GM13976 (cell line): ENCODE results near the gene ALAS1.

Experiments used
- DNase-seq: peaks from one replicate; pipeline ENCODE4 v3.0.0; 2012; ENCODE audit warnings: low spot score
- in situ Hi-C: fragments of 300-500 bp; cut with MboI; formaldehyde crosslinking; loops from one replicate; pipeline ENCODE4 v1.12.0; 2022; ENCODE audit warnings: low sequenced_read_pairs, mixed read lengths, inconsistent platforms; ENCODE audit not compliant: unreplicated experiment
- TF ChIP-seq, protein P1 (sequence below): IDR thresholded peaks from 2 replicates; pipeline ENCODE4 v1.5.1; 2012; ENCODE audit warnings: borderline replicate concordance, mild to moderate bottlenecking; ENCODE audit not compliant: insufficient read depth; ENCODE audit errors: extremely low read depth, missing control alignments, control extremely low read depth

The ALAS1 gene

DNA sequence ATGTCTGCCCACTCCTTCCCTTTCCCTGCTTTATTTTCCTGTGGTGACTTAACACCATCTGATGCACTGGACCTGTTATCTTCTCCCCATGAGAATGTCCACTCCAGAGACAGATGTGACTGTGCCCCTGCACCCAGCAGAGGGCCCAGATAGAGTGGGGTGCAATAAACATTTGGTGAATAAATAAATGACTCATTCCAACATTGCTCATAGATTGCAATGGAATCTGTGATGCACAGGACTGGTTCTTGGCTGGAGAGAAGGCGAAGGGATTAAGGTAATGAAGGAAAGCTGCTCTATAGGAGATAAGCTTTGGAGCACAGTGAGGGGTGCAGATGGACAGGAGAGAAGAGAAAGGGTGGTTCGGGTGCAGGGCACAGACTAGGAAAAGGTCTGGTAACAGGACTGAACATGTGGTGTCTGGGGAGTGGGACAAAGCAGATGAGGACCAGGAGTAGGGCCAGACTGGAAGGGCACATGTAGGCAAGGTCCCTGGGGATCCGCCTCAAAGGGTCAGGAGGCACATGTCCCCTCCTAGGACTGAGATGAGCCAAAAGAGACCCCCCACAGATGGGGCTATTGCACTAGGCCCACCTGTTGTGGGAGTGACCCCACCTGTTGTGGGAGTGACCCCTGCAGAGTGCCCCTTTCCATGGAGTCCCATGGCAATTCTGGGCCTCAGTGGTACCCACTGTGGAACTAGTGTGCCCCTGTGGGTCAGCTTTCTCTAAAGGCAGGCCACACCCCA is 26.3 kb upstream of the ALAS1 start:
- in situ Hi-C loops: no loop called here
- DNase-seq: no peak

DNA sequence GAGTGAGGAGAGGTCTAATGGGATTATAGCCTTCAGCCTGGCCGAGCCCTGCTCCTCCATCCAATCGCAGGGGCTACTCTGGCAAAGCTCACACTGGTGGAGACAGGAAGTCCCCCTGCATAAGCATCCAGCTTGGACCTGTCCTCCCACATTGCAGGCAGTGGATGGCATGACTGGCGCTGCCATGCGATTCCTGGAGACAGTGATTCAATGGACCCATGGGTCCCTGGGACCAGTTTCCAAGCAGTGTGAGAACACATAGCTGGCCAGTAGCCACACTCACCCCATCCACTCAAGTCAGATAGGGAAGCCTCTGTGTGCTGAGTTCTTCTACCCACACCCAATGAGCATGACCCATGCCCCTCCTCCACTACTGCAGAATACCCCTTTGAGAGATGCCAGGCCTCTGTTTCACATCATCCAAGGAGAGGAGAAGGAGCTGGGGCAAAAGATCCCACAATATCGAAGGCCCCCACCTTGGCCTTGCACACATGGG is 25.6 kb upstream of the ALAS1 start:
- in situ Hi-C loops: no loop called here

More for the DNA sequence above, 26.3 kb upstream of the ALAS1 start:
- TF ChIP-seq, protein P1, sequence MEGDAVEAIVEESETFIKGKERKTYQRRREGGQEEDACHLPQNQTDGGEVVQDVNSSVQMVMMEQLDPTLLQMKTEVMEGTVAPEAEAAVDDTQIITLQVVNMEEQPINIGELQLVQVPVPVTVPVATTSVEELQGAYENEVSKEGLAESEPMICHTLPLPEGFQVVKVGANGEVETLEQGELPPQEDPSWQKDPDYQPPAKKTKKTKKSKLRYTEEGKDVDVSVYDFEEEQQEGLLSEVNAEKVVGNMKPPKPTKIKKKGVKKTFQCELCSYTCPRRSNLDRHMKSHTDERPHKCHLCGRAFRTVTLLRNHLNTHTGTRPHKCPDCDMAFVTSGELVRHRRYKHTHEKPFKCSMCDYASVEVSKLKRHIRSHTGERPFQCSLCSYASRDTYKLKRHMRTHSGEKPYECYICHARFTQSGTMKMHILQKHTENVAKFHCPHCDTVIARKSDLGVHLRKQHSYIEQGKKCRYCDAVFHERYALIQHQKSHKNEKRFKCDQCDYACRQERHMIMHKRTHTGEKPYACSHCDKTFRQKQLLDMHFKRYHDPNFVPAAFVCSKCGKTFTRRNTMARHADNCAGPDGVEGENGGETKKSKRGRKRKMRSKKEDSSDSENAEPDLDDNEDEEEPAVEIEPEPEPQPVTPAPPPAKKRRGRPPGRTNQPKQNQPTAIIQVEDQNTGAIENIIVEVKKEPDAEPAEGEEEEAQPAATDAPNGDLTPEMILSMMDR: no peak

DNA sequence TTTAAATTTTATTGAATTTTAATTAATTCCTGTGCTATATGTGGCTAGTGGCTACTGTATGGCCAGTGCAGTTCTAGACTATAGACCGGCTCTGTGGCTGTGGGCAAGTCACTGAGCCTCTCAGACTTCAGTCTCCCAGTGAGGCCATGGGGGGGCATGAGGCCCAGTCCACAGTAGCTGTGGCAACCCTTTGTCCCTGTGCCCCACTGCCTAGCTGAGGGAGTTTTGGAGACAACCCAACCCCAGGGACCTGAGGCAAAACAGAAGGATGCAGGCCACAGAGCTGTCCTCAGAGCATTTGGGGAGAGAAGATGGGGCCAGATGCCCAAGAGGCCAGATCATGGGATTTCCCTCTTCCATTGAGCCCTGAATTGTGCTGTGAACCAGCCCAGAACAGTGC is 24.9 kb upstream of the ALAS1 start:
- TF ChIP-seq, protein P1: no peak
- DNase-seq: no peak
- in situ Hi-C loops: no loop called here

More for the DNA sequence above, 25.6 kb upstream of the ALAS1 start:
- DNase-seq: no peak
- TF ChIP-seq, protein P1: no peak

DNA sequence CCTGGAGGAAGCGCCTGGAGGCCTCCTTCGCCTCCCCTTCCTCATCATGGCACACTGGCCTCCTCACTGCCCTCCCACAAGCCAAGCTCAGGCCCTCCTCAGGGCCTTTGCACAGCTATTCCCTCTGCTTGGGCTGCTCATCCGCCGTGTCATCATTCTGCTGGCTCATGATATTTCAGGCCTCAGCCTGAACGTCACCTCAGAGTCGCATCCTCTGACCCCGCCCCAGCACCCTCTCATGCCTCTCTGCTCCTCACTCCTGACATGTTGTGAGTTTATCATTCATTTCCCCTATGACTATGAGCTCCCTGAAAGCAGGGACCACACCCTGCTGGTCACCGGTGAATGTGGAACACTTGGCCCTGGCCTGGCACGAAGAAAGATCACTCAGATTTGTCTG is 23.1 kb upstream of the ALAS1 start:
- TF ChIP-seq, protein P1: no peak
- in situ Hi-C loops: no loop called here
- no peak for DNase-seq

DNA sequence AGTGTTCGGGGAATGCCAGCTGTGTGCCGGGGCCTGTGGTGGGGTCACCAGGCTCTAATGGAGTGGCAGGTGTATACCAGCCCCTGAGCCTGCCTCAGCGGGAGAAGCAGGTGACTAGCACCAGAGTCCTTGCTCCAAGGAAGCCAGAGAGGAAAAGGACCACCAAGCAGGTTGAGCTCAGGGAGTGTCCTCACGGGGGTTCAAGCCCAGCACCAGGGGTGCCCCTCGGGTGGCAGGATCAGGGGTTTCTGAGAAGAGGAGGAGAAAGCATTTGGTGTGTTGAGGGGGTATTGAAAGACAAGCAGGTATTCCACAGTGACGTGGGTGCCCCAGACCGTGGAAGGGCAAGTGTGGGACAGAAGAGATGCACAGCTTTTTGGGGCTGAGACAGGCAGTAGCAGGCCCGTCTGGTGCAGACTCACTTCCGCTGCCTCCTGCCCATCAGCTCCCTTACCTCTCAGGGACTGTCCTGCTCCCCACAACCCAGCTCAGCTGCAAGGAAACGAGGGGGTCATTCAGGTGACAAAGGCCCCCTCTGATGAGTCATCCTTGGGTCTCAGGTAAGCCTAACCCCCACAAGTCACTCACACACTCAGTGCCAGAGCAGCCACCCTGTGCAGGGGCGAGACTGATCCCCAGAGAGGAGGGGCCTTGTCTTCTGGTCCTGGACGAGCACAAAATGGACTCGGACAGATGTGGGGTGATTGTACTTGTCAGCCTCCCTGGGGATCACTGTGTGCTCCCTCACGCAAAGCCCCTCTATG is 22.4 kb upstream of the ALAS1 start:
- TF ChIP-seq, protein P1: no peak
- DNase-seq: no peak
- in situ Hi-C loops: no loop called here

DNA sequence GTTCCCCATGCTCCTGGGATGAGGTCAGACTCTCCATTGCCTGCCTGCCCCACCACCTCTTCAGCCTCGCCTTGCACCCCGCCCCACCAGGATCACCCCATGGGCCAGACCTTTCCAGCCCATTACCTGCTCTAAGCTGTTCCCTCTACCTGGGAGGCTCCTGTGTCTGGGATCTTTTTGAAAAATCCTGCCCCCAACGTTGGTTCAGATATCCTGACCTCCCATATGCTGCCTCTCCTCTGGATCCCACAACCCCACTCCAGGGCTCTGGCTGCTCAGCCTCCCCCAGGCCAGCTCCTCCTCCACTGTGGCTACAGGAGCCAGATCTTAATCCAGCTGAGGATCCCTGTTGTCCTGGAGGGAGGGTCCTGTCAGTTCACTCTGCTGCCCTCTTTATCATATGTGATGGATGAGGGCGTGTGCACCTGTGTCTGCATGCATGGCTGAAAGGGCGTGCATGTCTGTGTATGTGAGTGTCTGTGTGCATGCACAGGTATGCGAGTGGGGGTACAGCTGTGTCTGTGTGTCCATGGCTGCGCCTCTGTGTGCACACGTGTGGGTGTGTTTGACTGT is 21.7 kb upstream of the ALAS1 start:
- DNase-seq: no peak
- in situ Hi-C loops: no loop called here
- TF ChIP-seq, protein P1: no peak
